Left ventricle myocardium inferior (tissue), 1 donor: ENCODE data around the gene PABPN1L. TPM values are rescaled to one million over a fixed set of nuclear protein-coding genes. Genes with fewer than 3 reads are reported as not detected.
A peak's percentile ranks its signal among the peaks of the same experiment; 100 is the strongest.

ENCODE experiments used
- DNase-seq: peaks from one replicate; pipeline ENCODE4 v3.0.0-alpha.2; 2020
- H3K27ac ChIP-seq: fragments of 200-600 bp; replicated peaks from 2 replicates; pipeline ENCODE4 v1.8.0; 2021
- H3K27me3 ChIP-seq: fragments of 200-600 bp; 2 replicates; pipeline ENCODE4 v1.8.0; 2021; ENCODE audit warnings: low read depth
- H3K36me3 ChIP-seq: fragments of 200-600 bp; 2 replicates; pipeline ENCODE4 v1.8.0; 2021
- H3K4me1 ChIP-seq: fragments of 200-600 bp; 2 replicates; pipeline ENCODE4 v1.8.0; 2021
- H3K4me3 ChIP-seq: fragments of 200-600 bp; 2 replicates; pipeline ENCODE4 v1.8.0; 2021; ENCODE audit warnings: mild to moderate bottlenecking, moderate library complexity
- H3K9me3 ChIP-seq: fragments of 200-600 bp; replicated peaks from 2 replicates; pipeline ENCODE4 v1.8.0; 2021
- CTCF ChIP-seq: fragments of 200-600 bp; IDR thresholded peaks from 2 replicates; pipeline ENCODE4 v1.8.0; 2021; ENCODE audit warnings: antibody characterized with exemption, mild to moderate bottlenecking, borderline replicate concordance
- intact Hi-C: fragments of 100-400 bp; cut with micrococcal nuclease; formaldehyde crosslinking; loops from one replicate; pipeline ENCODE4 v1.11.0; 2022
- total RNA-seq: library from RNA; stranded (reverse); fragmentation: NEBNext Ultra II Directional; extraction: Animal tissue kit (Norgen Biotek cat#: 25700); gene quantifications from one replicate; pipeline ENCODE4 v1.2.1, GENCODE V29; 2021
- donor health status: DM: no; HTN: yes; CAD: no; lungs with severe emphysema.

The PABPN1L gene
- total RNA-seq, 1 donor from 2014 or later: not detected

- Histone ChIP-seq H3K27me3 (peaks cover 19% of the 10 kb centered on the region), H3K27ac (peak overlapping the region; percentile 80), H3K4me3 (peak overlapping the region; percentile 11), H3K9me3 (no peaks in the 10 kb centered on the region), H3K36me3 (peaks cover 3% of the 10 kb centered on the region), H3K4me1 (peaks cover 73% of the 10 kb centered on the region)
- intact Hi-C loops: no loop called here
- TF ChIP-seq CTCF: no peak
- DNase-seq: peak; percentile 48
Measured at GRCh38 chr16:88908307-88908706, 41.8 kb upstream of the PABPN1L start.

- H3K27ac ChIP-seq: peak overlapping the region; percentile 80
- no peaks in the 10 kb centered on the region for H3K9me3 ChIP-seq
- H3K4me1 ChIP-seq: peaks cover 73% of the 10 kb centered on the region
- H3K4me3 ChIP-seq: no peak overlapping the region
- DNase-seq: no peak
- TF ChIP-seq CTCF: no peak
- intact Hi-C loops: no loop called here
- peaks cover 16% of the 10 kb centered on the region for H3K27me3 ChIP-seq
- no peaks in the 10 kb centered on the region for H3K36me3 ChIP-seq
Measured at GRCh38 chr16:88907768-88908167, 41.3 kb upstream of the PABPN1L start.

GRCh38 chr16:88906535-88907105 lies 40.2 kb upstream of the PABPN1L start:
- Histone ChIP-seq H3K4me1 (peaks cover 72% of the 10 kb centered on the region), H3K27me3 (peaks cover 13% of the 10 kb centered on the region), H3K27ac (peak overlapping the region; percentile 80)

GRCh38 chr16:88906020-88906419 lies 39.6 kb upstream of the PABPN1L start:
- H3K27me3 ChIP-seq: peaks cover 7% of the 10 kb centered on the region
- no peak for DNase-seq
- no peak for TF ChIP-seq CTCF
- no peaks in the 10 kb centered on the region for H3K9me3 ChIP-seq
- intact Hi-C loops: no loop called here
- H3K27ac ChIP-seq: no peak overlapping the region
- peaks cover 66% of the 10 kb centered on the region for H3K4me1 ChIP-seq
- peaks cover 3% of the 10 kb centered on the region for H3K36me3 ChIP-seq
- H3K4me3 ChIP-seq: no peak overlapping the region

More at GRCh38 chr16:88906535-88907105, 40.2 kb upstream of the PABPN1L start:
- Histone ChIP-seq H3K9me3 (no peaks in the 10 kb centered on the region), H3K4me3 (no peak overlapping the region), H3K36me3 (no peaks in the 10 kb centered on the region)
- DNase-seq: no peak
- intact Hi-C loops: no loop called here
- no peak for TF ChIP-seq CTCF

- no peak overlapping the region for H3K4me3 ChIP-seq
- intact Hi-C loops: no loop called here
- no peak for DNase-seq
- peaks cover 61% of the 10 kb centered on the region for H3K4me1 ChIP-seq
- no peak overlapping the region for H3K27ac ChIP-seq
- peaks cover 5% of the 10 kb centered on the region for H3K27me3 ChIP-seq
- H3K9me3 ChIP-seq: no peaks in the 10 kb centered on the region
- no peak for TF ChIP-seq CTCF
- peaks cover 8% of the 10 kb centered on the region for H3K36me3 ChIP-seq
Measured at GRCh38 chr16:88905563-88905962, 39.1 kb upstream of the PABPN1L start.
